Panc1 (cell line): ENCODE data around the gene LRP5. TPM values are rescaled to one million over a fixed set of nuclear protein-coding genes. Genes with fewer than 3 reads are reported as not detected.

ENCODE experiments used
- ATAC-seq: fragments of 200-7000 bp; cut with Tn5 transposase; 2 replicates; pipeline ENCODE4 v1.9.1; 2020; ENCODE audit warnings: mild to moderate bottlenecking, moderate library complexity
- BruUV-seq: library from RNA; stranded (reverse); fragments of 400-500 nt; replicated peaks from 2 replicates; lab custom pipeline; 2021; lab: Mats Ljungman, UMichigan
- CTCF ChIA-PET: fragments of 300-600 bp; sonication (Branson Sonifier 250); formaldehyde crosslinking; loops from one replicate; lab custom pipeline; 2022; ENCODE audit warnings: antibody characterized with exemption; lab: Charles Lee
- POLR2A ChIA-PET: fragments of 300-600 bp; sonication (Branson Sonifier 250); formaldehyde crosslinking; loops from one replicate; lab custom pipeline; 2022; ENCODE audit warnings: antibody characterized with exemption; lab: Charles Lee
- DNase-seq: peaks from one replicate; pipeline ENCODE4 v3.0.0-alpha.2; 2010; ENCODE audit warnings: low read depth, low spot score
- H3K27ac ChIP-seq: 2 replicates; pipeline ENCODE4 v1.5.1; 2011; ENCODE audit warnings: mild to moderate bottlenecking, low read length, inconsistent platforms
- H3K27me3 ChIP-seq: fragments of 200-500 bp; sonication (Bioruptor generic); 2 replicates; pipeline ENCODE4 v1.6.0; 2014; ENCODE audit warnings: low read length, inconsistent platforms; ENCODE audit not compliant: control insufficient read depth, insufficient read depth
- H3K36me3 ChIP-seq: fragments of 200-500 bp; sonication (Bioruptor generic); 2 replicates; pipeline ENCODE4 v1.5.1; 2014; ENCODE audit warnings: inconsistent platforms, mild to moderate bottlenecking, low read length, moderate library complexity; ENCODE audit not compliant: control insufficient read depth, insufficient read depth
- H3K4me1 ChIP-seq: 2 replicates; pipeline ENCODE4 v1.5.1; 2011; ENCODE audit warnings: inconsistent platforms, mild to moderate bottlenecking, low read length, moderate library complexity; ENCODE audit not compliant: control insufficient read depth, insufficient read depth
- H3K4me3 ChIP-seq, 2 experiments: 2 replicates each; pipeline ENCODE4 v1.5.1; 2011 to 2012; ENCODE audit warnings: low read depth in 2 of 2, low read length in 2 of 2, mild to moderate bottlenecking in 2 of 2, inconsistent platforms in 1 of 2, moderate library complexity in 1 of 2
- H3K9me3 ChIP-seq: fragments of 200-500 bp; sonication (Bioruptor generic); 2 replicates; pipeline ENCODE4 v1.5.1; 2014; ENCODE audit warnings: low read depth, mild to moderate bottlenecking, inconsistent platforms, low read length, moderate library complexity; ENCODE audit not compliant: control insufficient read depth, insufficient read depth
- CTCF ChIP-seq: fragments of 450-650 bp; IDR thresholded peaks from 2 replicates; pipeline ENCODE4 v1.5.1; 2017; ENCODE audit warnings: mild to moderate bottlenecking
- POLR2AphosphoS5 ChIP-seq: IDR thresholded peaks from 2 replicates; pipeline ENCODE4 v1.6.1; 2012; ENCODE audit warnings: mild to moderate bottlenecking, low read depth, low read length, moderate library complexity
- REST ChIP-seq, 2 experiments: IDR thresholded peaks; 2 replicates each; pipeline ENCODE4 v1.6.1; 2011 to 2012; ENCODE audit warnings: low read depth in 2 of 2, control low read depth in 1 of 2, low read length in 1 of 2, mild to moderate bottlenecking in 1 of 2, moderate library complexity in 1 of 2; ENCODE audit not compliant: insufficient read depth in 1 of 2
- SIN3A ChIP-seq: IDR thresholded peaks from 2 replicates; pipeline ENCODE4 v1.6.1; 2012; ENCODE audit warnings: low read depth, mild to moderate bottlenecking, low read length, moderate library complexity, borderline replicate concordance; ENCODE audit not compliant: insufficient read depth
- TCF7L2 ChIP-seq: IDR thresholded peaks from 2 replicates; pipeline ENCODE4 v1.6.1; 2011; ENCODE audit warnings: mild to moderate bottlenecking, low read depth, low read length, inconsistent platforms
- in situ Hi-C: cut with HindIII; loops from 2 replicates; pipeline ENCODE4 v1.10.0; 2016; ENCODE audit warnings: low sequenced_read_pairs, low pct_unique_long_range_greater_than_20kb
- intact Hi-C: fragments of 100-400 bp; cut with micrococcal nuclease; formaldehyde crosslinking; loops from one replicate; pipeline ENCODE4 v1.10.0; 2022; ENCODE audit not compliant: unreplicated experiment
- total RNA-seq: library from RNA; stranded (reverse); gene quantifications from one replicate; pipeline ENCODE4 v1.2.1, GENCODE V29; 2021; ENCODE audit not compliant: unreplicated experiment

The LRP5 gene
- total RNA-seq, 1 experiment from 2014 or later = 171 TPM

- ChIA-PET POLR2A (interaction anchor here (0.5 kb wide), 1 partner anchor 50 kb away, joined by 3 read pairs; no protein-coding TSS in a partner anchor), CTCF (no interaction called here)
- H3K27me3 ChIP-seq = no peaks in the 10 kb centered on the region
- peak overlapping the region; percentile 95 for H3K27ac ChIP-seq
- TF ChIP-seq REST (IDR thresholded peaks at IDR 0.05; ENCODE audit: insufficient read depth in 1 of 2, low read depth in 2 of 2, low read length in 1 of 2) = no peak
- no peak for TF ChIP-seq SIN3A
- no peak for TF ChIP-seq CTCF
- no peak for TF ChIP-seq TCF7L2
- no peak for TF ChIP-seq POLR2AphosphoS5
- intact Hi-C loops = no loop called here
- no peaks in the 10 kb centered on the region for H3K9me3 ChIP-seq
- in situ Hi-C loops = no loop called here
- H3K36me3 ChIP-seq = no peaks in the 10 kb centered on the region
- ATAC-seq (no peak), DNase-seq (no peak)
- no TSS peak for BruUV-seq
- peaks cover 55% of the 10 kb centered on the region for H3K4me1 ChIP-seq
- H3K4me3 ChIP-seq = no peak overlapping the region
These were observed 39.3 kb downstream of the LRP5 start for GRCh38 chr11:68351450-68352275.

- H3K27me3 ChIP-seq = no peaks in the 10 kb centered on the region
- intact Hi-C loops = no loop called here
- H3K4me3 ChIP-seq = no peak overlapping the region
- peaks cover 49% of the 10 kb centered on the region for H3K4me1 ChIP-seq
- no peaks in the 10 kb centered on the region for H3K9me3 ChIP-seq
- no peaks in the 10 kb centered on the region for H3K36me3 ChIP-seq
- CTCF ChIA-PET = interaction anchor here (0.8 kb wide), 1 partner anchor 9 kb away, joined by 3 read pairs; no protein-coding TSS in a partner anchor
- BruUV-seq = no TSS peak
- in situ Hi-C loops = no loop called here
- H3K27ac ChIP-seq = peak overlapping the region; percentile 95
- ATAC-seq (no peak; the same call in 1 of the 2 replicates), DNase-seq (peak; percentile 55)
- TF ChIP-seq CTCF (no peak), POLR2AphosphoS5 (no peak), SIN3A (no peak), TCF7L2 (no peak), REST (IDR thresholded peaks at IDR 0.05; ENCODE audit: insufficient read depth in 1 of 2, low read depth in 2 of 2, low read length in 1 of 2) (no peak)
- POLR2A ChIA-PET = no interaction called here
These were observed 40.2 kb downstream of the LRP5 start for GRCh38 chr11:68352591-68352990.
